Astrocyte (in vitro differentiated cells and primary cell): Measurements from ENCODE around the gene PRPF31. TPM values are rescaled to one million over a fixed set of nuclear protein-coding genes. Genes with fewer than 3 reads are reported as not detected.
A peak's percentile ranks its signal among the peaks of the same experiment; 100 is the strongest.

ENCODE experiments used
- DNase-seq: peaks from one replicate; pipeline ENCODE4 v3.0.0-alpha.2; 2010; ENCODE audit warnings: low read depth
- FAIRE-seq: peaks from 2 replicates; lab custom pipeline; 2011; peaks lifted over from hg19 to GRCh38; lab: Jason Lieb, UNC
- H2AFZ ChIP-seq: 2 replicates; pipeline ENCODE4 v1.6.0; 2012; ENCODE audit warnings: low read depth, low read length, inconsistent platforms
- H3K27ac ChIP-seq: 2 replicates; pipeline ENCODE4 v1.5.1; 2011; ENCODE audit warnings: low read depth, low read length, inconsistent platforms
- H3K27me3 ChIP-seq: 2 replicates; pipeline ENCODE4 v1.6.0; 2011; ENCODE audit warnings: low read length, inconsistent platforms; ENCODE audit not compliant: insufficient read depth
- H3K36me3 ChIP-seq: 2 replicates; pipeline ENCODE4 v1.5.1; 2011; ENCODE audit warnings: low read length, inconsistent platforms; ENCODE audit not compliant: insufficient read depth
- H3K4me1 ChIP-seq: 2 replicates; pipeline ENCODE4 v1.5.1; 2011; ENCODE audit warnings: low read length, inconsistent platforms; ENCODE audit not compliant: insufficient read depth
- H3K4me2 ChIP-seq: 2 replicates; pipeline ENCODE4 v1.6.0; 2012; ENCODE audit warnings: low read length, inconsistent platforms
- H3K4me3 ChIP-seq: 2 replicates; pipeline ENCODE4 v1.5.1; 2011; ENCODE audit warnings: low read depth, mild to moderate bottlenecking, low read length, inconsistent platforms; ENCODE audit not compliant: insufficient read depth
- H3K79me2 ChIP-seq: 2 replicates; pipeline ENCODE4 v1.6.0; 2012; ENCODE audit warnings: mild to moderate bottlenecking, low read length, inconsistent platforms; ENCODE audit not compliant: insufficient read depth
- H3K9ac ChIP-seq: 2 replicates; pipeline ENCODE4 v1.6.0; 2012; ENCODE audit warnings: mild to moderate bottlenecking, low read length, inconsistent platforms
- H3K9me3 ChIP-seq: 2 replicates; pipeline ENCODE4 v1.5.1; 2012; ENCODE audit warnings: low read depth, mild to moderate bottlenecking, low read length, inconsistent platforms; ENCODE audit not compliant: insufficient read depth
- H4K20me1 ChIP-seq: 2 replicates; pipeline ENCODE4 v1.6.0; 2012; ENCODE audit warnings: low read length, inconsistent platforms; ENCODE audit not compliant: insufficient read depth
- H3K27ac Mint-ChIP-seq: one replicate; pipeline ENCODE4 v1.8.0; 2021; ENCODE audit warnings: mild to moderate bottlenecking, mixed read lengths; ENCODE audit not compliant: unreplicated experiment
- H3K27me3 Mint-ChIP-seq: one replicate; pipeline ENCODE4 v1.8.0; 2021; ENCODE audit warnings: low read depth, mixed read lengths; ENCODE audit not compliant: unreplicated experiment
- H3K36me3 Mint-ChIP-seq: one replicate; pipeline ENCODE4 v1.8.0; 2021; ENCODE audit warnings: low read depth, mixed read lengths; ENCODE audit not compliant: unreplicated experiment
- H3K4me1 Mint-ChIP-seq: one replicate; pipeline ENCODE4 v1.8.0; 2021; ENCODE audit warnings: low read depth, mixed read lengths; ENCODE audit not compliant: unreplicated experiment
- H3K4me3 Mint-ChIP-seq: one replicate; pipeline ENCODE4 v1.8.0; 2021; ENCODE audit warnings: mild to moderate bottlenecking, moderate library complexity, mixed read lengths; ENCODE audit not compliant: unreplicated experiment
- H3K9me3 Mint-ChIP-seq: one replicate; pipeline ENCODE4 v1.8.0; 2021; ENCODE audit warnings: mild to moderate bottlenecking, mixed read lengths; ENCODE audit not compliant: unreplicated experiment
- EZH2 ChIP-seq: IDR thresholded peaks from 2 replicates; pipeline ENCODE4 v1.6.1; 2012; ENCODE audit warnings: mild to moderate bottlenecking, low read length, inconsistent platforms; ENCODE audit not compliant: insufficient read depth
- total RNA-seq: library from RNA; stranded (reverse); gene quantifications from 2 replicates; pipeline ENCODE4 v1.2.1, GENCODE V29; 2021
- TF ChIP-seq, protein P1 (sequence below): IDR thresholded peaks from 2 replicates; pipeline ENCODE4 v1.5.1; 2011; ENCODE audit warnings: low read depth, mild to moderate bottlenecking, inconsistent platforms, low read length, moderate library complexity; ENCODE audit not compliant: insufficient read depth

Gene PRPF31
- total RNA-seq, 1 donor from 2014 or later, result 67.2 TPM

GRCh38 chr19:54125713-54126112 is 10.2 kb downstream of the PRPF31 start:
- Histone ChIP-seq H2AFZ (no peak overlapping the region), H4K20me1 (no peaks in the 10 kb centered on the region), H3K9ac (no peak overlapping the region), H3K9me3 (no peaks in the 10 kb centered on the region), H3K27me3 (no peaks in the 10 kb centered on the region), H3K36me3 (peaks cover 4% of the 10 kb centered on the region), H3K4me2 (no peak overlapping the region), H3K4me3 (no peak overlapping the region), H3K4me1 (no peaks in the 10 kb centered on the region), H3K79me2 (no peaks in the 10 kb centered on the region), H3K27ac (no peak overlapping the region)
- H3K9me3 Mint-ChIP-seq, result no peaks in the 10 kb centered on the region
- peak overlapping the region; percentile 34 for H3K4me3 Mint-ChIP-seq
- H3K36me3 Mint-ChIP-seq, result peaks cover 13% of the 10 kb centered on the region
- TF ChIP-seq, protein P1, sequence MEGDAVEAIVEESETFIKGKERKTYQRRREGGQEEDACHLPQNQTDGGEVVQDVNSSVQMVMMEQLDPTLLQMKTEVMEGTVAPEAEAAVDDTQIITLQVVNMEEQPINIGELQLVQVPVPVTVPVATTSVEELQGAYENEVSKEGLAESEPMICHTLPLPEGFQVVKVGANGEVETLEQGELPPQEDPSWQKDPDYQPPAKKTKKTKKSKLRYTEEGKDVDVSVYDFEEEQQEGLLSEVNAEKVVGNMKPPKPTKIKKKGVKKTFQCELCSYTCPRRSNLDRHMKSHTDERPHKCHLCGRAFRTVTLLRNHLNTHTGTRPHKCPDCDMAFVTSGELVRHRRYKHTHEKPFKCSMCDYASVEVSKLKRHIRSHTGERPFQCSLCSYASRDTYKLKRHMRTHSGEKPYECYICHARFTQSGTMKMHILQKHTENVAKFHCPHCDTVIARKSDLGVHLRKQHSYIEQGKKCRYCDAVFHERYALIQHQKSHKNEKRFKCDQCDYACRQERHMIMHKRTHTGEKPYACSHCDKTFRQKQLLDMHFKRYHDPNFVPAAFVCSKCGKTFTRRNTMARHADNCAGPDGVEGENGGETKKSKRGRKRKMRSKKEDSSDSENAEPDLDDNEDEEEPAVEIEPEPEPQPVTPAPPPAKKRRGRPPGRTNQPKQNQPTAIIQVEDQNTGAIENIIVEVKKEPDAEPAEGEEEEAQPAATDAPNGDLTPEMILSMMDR, result no peak
- TF ChIP-seq EZH2, result no peak
- FAIRE-seq (no peak), DNase-seq (no peak)
- H3K27me3 Mint-ChIP-seq, result no peaks in the 10 kb centered on the region
- no peaks in the 10 kb centered on the region for H3K4me1 Mint-ChIP-seq
- no peak overlapping the region for H3K27ac Mint-ChIP-seq

- Histone ChIP-seq H3K4me1 (no peaks in the 10 kb centered on the region), H4K20me1 (no peaks in the 10 kb centered on the region), H2AFZ (no peak overlapping the region), H3K27me3 (no peaks in the 10 kb centered on the region), H3K9ac (no peak overlapping the region), H3K79me2 (no peaks in the 10 kb centered on the region), H3K4me3 (no peak overlapping the region), H3K36me3 (peaks cover 7% of the 10 kb centered on the region), H3K27ac (no peak overlapping the region), H3K4me2 (no peak overlapping the region), H3K9me3 (no peaks in the 10 kb centered on the region)
- Mint-ChIP-seq H3K27ac (no peak overlapping the region), H3K9me3 (no peaks in the 10 kb centered on the region), H3K27me3 (no peaks in the 10 kb centered on the region), H3K4me3 (no peak overlapping the region), H3K36me3 (peaks cover 17% of the 10 kb centered on the region), H3K4me1 (no peaks in the 10 kb centered on the region)
- TF ChIP-seq EZH2, result no peak
- TF ChIP-seq, protein P1, result no peak
- FAIRE-seq (no peak), DNase-seq (no peak)
Observed at GRCh38 chr19:54127688-54128440, 12.3 kb downstream of the PRPF31 start.

- no peak for DNase-seq
Observed at GRCh38 chr19:54128441-54128725, 12.8 kb downstream of the PRPF31 start.

More at GRCh38 chr19:54128441-54128725, 12.8 kb downstream of the PRPF31 start:
- H3K36me3 Mint-ChIP-seq, result peaks cover 17% of the 10 kb centered on the region
- Histone ChIP-seq H3K4me2 (no peak overlapping the region), H3K4me3 (no peak overlapping the region), H3K9ac (no peak overlapping the region), H4K20me1 (no peaks in the 10 kb centered on the region), H3K36me3 (peaks cover 7% of the 10 kb centered on the region), H3K4me1 (no peaks in the 10 kb centered on the region), H3K27ac (no peak overlapping the region), H3K27me3 (no peaks in the 10 kb centered on the region), H3K9me3 (no peaks in the 10 kb centered on the region), H2AFZ (no peak overlapping the region), H3K79me2 (no peaks in the 10 kb centered on the region)
- H3K4me1 Mint-ChIP-seq, result no peaks in the 10 kb centered on the region
- H3K27ac Mint-ChIP-seq, result no peak overlapping the region
- FAIRE-seq, result no peak
- H3K27me3 Mint-ChIP-seq, result no peaks in the 10 kb centered on the region
- no peak for TF ChIP-seq EZH2
- TF ChIP-seq, protein P1, result no peak
- no peak overlapping the region for H3K4me3 Mint-ChIP-seq
- no peaks in the 10 kb centered on the region for H3K9me3 Mint-ChIP-seq
